NCI-H524 (cell line): ENCODE measurements around the gene THSD7B.

Source experiments
- DNase-seq, 2 experiments: peaks; one replicate each; lab custom pipeline; 2025; lab: John Stamatoyannopoulos, UW

Gene THSD7B

GRCh38 chr2:137154946-137155345 lies 389.6 kb downstream of the THSD7B start:
- peak in 1 of 2 experiments; percentile 69 for DNase-seq

DNA sequence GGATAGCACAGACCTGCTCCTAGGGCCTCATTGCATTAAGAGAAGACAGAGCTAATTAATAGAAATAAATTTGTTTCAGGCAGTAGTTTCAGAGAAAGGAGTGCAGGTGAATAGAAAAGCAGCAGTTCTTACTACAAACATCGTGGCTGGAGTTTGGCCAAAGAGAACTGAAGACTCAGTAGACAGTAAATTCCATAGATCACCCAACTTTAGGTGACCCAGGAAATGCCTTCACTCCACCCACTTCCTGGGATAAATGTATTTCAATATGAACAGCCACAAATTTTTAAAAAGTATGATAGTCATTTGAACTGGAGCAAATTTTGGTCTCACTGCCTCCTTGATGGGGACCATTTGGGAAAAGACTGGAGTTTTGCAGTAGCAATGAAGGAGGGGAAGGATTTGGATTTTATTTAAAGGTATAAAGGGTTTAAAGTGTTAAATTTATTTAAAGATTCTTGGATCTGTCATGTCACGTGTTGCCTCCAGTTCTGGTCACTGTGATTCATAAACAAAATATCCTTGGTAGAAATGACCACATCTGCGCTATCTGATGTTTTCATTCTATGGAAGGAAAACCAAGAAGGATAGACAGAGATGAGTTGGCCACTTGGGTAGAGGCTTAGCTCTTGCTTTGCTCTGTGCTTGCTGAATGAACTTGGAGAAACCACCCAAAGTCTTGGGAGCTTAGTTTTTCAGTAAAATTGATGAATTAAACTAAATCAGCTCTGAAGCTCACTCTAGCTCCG lies 390.2 kb downstream of the THSD7B start:
- DNase-seq: no peak

GRCh38 chr2:137156221-137156844 lies 391.0 kb downstream of the THSD7B start:
- peak; percentile 86 to 96 for DNase-seq

- no peak for DNase-seq
Observed at GRCh38 chr2:137157851-137158250, 392.5 kb downstream of the THSD7B start.

DNA sequence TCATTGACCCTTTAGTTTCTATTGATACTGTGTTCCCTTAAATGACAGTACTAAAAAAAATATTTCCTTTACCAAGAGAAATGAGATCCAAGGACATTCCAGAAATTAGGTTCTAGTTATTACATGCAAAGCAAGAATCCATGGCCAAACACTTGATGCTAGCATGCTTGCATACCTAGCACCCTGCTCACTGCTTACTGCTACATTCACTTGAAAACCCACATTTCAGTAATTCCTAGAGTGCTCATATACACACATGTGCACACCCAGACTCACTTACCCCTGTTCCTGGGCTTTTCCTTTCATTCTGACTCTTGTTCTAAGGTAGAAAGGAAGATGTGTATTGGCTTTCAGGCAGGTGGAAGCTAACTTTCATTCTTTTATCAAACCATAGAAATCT lies 395.9 kb downstream of the THSD7B start:
- no peak for DNase-seq

DNA sequence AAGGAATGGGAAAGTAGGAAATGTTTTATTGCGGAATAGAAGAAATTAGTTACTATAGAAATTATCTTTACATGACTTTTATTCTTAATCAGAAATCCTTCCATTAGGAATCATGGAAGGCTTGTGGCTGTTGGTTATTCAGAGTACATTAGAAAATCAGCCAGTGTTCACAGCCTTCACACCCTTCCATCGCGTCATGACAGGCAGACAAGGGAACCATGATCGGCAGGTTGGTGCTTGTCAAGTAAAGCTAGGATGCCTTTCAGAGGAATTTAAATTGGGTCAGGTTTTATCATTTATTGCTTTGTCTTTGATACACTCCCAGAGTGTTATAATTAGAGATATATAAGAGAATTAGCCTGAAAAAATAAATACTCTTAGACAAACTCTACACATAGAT lies 400.6 kb downstream of the THSD7B start:
- DNase-seq: no peak

GRCh38 chr2:137167651-137168050 lies 402.3 kb downstream of the THSD7B start:
- DNase-seq: no peak

GRCh38 chr2:137168552-137168951 lies 403.2 kb downstream of the THSD7B start:
- DNase-seq: no peak

GRCh38 chr2:137172162-137172561 lies 406.8 kb downstream of the THSD7B start:
- DNase-seq: no peak

DNA sequence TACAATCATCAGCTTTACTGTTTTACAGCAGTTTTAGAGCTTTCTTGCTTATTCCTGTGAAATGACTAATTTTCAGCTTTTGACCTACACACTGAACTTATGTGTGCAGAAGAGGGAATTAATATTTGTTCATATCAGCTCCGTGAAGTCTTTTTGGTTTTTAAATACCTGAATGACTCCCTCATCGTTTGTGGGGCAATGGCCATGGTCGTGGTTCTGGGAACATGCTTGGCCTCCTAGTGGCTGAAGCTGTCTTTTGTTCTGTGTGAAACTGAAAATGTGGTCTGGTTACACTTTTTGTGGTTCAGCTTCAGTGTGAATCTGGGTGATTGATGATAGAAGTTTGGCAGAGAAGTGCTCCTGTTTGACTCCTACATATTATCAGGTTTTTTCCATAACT lies 408.1 kb downstream of the THSD7B start:
- no peak for DNase-seq

DNA sequence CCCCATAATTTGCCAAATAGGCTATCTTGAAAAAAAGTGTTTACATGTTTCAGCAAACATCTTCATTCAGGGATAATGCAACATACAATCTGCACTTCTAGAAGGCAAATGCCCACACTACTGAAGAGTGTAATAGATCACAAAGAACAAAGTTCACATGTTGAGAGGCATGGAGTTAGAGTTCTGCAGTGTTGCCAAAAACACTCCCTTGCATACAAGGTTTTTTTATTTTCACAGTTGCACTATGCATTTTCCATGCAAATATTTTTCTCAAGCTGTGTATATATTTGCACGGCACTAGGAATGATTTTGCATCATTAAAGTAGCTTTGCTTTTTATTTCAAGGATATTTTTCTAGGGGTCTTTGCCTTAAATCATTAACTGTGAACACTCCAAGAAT lies 409.9 kb downstream of the THSD7B start:
- no peak for DNase-seq

DNA sequence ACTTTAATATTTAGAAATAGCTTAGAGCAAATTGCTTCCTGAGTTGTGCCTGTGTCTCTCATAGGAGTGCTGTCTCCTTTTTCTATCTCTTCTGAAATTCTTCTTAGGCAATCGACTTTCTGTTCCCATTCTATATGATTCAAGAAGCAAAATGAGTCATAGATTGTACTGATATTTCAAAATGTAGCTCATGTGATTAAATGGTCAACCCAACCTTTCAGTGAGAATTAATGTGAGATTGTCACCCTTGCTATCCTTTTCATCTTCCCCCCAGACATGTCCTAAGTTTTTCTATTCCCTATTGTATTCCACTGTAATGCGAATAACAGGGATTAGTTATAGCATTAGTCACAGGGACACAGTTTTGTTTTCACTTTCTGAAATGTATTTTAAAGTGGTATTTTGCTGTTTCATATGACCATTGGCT lies 413.6 kb downstream of the THSD7B start:
- no peak for DNase-seq

GRCh38 chr2:137179542-137179941 lies 414.2 kb downstream of the THSD7B start:
- DNase-seq: no peak

DNA sequence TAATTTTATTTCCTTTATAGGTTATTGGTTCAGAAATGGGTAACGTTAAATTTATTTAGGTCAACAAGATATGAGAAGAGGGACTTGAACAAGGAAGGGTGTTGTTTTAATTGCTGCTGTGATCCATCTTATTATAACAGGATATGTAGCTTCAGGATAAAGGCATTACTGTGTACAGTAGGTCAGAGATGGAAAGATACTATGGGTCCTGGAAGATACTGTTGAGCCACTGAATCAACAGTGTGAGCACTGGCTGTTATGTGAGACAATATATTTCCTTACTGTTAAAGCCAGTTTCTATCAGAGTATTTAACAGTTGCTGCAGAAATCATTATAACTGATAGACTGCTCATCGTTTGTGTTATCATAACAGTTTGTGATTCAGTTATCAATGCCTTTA lies 414.7 kb downstream of the THSD7B start:
- no peak for DNase-seq

- no peak for DNase-seq
Observed at GRCh38 chr2:137181370-137181769, 416.0 kb downstream of the THSD7B start.

- DNase-seq: no peak
Observed at GRCh38 chr2:137182071-137182470, 416.7 kb downstream of the THSD7B start.

DNA sequence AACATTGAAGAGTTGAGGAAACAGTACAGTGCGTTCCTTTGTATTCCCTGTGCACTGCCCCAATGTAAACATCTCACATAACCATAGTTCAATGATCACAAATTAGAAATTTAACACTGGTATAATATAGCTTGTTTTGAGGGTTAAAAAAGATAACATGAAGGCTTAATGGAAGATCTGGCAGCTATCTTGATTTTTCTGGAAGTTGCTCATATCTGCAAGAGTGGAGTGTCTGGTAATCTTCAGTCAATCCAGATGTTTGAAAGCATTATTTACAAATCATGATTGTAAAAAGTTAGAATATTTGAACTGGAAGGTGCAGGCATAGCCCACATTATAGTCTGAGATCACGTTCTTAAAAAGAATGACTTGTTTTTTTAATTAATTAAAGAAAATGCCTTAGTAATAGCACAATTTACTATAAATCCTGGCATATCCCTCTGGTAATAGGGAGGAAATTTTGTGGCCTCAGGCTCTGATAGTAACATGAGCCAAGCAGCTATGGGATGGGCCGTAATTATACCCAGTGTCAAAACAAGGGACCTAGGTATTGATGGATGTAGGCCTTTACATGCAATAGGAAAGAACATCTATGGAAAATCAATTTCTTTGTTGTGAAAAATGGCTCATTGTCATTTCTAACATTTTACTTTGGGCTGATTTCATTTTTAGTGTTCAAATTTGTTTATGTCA lies 418.0 kb downstream of the THSD7B start:
- DNase-seq: no peak

GRCh38 chr2:137185378-137186078 lies 420.2 kb downstream of the THSD7B start:
- no peak for DNase-seq

DNA sequence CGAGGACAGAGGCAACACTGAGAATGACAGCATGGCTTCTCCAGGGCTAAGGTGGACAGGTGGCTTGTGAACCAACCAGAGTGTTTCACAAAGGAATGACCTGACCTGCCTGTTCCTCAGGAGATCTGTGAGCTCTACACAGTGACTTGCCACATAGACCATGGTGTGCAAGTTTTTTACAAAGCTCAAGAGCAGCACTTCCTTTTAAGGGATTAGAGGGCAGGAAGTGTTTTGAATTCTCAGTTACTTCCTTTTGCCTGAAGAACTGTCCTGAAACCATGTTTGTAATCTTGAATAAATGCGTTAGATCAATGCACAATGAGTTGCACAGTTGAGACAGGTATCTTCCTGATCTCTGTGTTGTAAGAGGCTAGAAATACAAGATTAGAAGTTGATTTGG lies 421.9 kb downstream of the THSD7B start:
- no peak for DNase-seq

- DNase-seq: peak in 1 of 2 experiments; percentile 38
Observed at GRCh38 chr2:137190411-137191195, 425.3 kb downstream of the THSD7B start.
